Body of pancreas (tissue), 4 donors: ENCODE results near the gene NHLH1.

Experiments
- CTCF ChIP-seq, 7 experiments: fragments of 450-650 bp in 4 of 7; fragments of 200-600 bp in 3 of 7; sonication (generic) in 3 of 7; IDR thresholded peaks; one replicate each; pipeline ENCODE4 v1.5.1; 2016 to 2019; ENCODE audit warnings: antibody characterized with exemption in 7 of 7
- POLR2A ChIP-seq, 3 donors: fragments of 450-650 bp; IDR thresholded peaks; one replicate each; pipeline ENCODE4 v1.6.1; 2016; ENCODE audit warnings: antibody characterized with exemption in 3 of 3, mild to moderate bottlenecking in 2 of 3

DNA sequence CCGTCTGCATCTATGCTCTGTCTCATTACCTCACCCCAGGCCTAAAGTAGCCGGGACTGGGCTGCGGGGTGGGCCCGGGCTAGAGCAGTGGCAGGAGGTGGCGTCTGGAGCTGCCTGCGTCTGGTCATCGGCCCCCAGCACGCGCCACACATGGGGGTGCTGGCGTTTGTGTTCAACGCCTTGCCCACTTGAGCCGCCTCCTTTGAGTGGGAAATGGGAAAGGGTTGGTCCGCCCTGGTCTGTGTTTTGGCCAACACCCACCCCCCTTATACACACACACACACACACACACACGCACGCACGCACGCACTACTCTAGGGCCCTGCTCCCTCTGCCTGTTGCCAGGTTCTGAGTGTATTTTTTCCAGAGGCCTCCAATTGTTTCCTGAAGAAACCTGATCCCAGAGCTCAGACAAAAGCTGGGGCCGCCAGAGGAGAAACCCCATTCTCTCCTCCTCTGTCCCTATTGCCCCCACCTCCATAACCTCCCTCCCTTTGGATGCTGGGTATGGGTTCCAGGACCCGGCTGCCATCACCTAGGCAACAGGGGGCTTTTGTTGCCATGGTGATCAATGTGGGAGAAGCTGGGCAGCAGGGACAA lies 43.6 kb downstream of the NHLH1 start:
- TF ChIP-seq CTCF (IDR thresholded peaks at IDR 0.05) = no peak
- no peak for TF ChIP-seq POLR2A (IDR thresholded peaks at IDR 0.05)
